ENCODE data around the gene IL1R1.
A peak's percentile ranks its signal among the peaks of the same experiment; 100 is the strongest.
"Not testable (repeated sequence)": the region's sequence is repeated elsewhere in the genome, so short reads cannot be mapped to it uniquely, and the experiment has no call there.

The IL1R1 gene

DNA sequence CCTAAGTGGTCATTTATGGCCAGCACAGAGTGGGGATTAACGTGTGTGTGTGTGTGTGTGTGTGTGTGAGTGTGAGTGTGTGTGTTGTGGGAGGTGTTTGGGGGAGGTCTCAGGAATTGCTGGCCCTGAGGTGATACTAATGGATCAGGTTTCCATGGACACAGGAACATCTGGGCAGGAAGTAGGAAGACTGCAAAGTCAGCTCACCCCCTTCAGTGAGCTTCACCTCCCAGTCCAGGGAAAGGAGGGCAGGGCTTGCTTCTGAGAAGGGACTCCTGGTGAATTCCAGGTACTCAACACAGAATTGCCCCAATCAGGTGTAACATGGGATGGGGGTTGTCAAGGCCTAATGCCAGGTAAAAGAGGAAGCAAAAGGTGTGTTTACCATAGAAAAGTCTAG lies 30.3 kb upstream of the IL1R1 start:
- no peak for DNase-seq

DNA sequence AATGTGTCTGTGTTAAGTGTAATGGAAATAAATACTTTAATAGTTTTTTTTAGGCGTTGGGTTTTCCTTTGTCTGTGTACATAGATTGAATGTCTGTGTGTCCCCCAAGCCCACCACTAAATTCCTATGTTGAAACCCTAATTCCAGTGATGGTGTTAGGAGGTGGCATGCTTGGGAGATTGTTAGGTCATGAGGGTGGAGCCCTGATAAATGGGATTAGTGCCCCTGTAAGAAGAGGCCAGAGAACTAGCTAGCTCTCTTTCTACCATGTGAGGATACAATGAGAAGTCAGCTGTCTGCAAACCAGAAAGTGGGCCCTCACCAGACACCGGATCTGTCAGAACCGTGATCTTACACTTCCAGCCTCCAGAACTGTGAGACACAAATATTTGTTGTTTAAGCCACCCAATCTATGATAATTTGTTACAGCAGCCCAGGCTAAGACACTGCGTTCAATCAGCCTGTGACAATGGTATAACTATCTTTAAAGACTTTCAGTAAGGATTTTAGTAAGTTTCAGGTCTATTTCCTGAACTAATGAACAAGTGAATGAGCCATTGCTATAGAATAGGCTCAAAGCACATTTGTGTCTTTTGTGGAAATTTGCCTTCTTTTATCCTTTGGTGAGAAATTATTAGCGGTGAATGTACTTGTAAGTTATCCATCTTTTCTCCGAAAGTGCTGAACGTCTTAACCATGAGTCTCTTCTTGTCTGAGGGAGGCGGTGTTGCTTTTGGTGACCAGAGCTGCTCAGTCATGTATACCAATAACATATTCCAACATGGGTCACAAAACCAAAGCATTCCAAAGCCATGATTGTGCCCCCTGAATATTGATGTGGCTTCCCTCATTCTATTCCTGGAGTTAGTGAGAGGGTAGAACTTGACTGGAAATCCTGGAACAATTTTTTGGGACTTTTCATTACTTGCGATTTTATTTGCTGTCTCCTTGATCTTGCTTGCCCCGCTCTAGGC lies 29.6 kb upstream of the IL1R1 start:
- no peak for DNase-seq

DNA sequence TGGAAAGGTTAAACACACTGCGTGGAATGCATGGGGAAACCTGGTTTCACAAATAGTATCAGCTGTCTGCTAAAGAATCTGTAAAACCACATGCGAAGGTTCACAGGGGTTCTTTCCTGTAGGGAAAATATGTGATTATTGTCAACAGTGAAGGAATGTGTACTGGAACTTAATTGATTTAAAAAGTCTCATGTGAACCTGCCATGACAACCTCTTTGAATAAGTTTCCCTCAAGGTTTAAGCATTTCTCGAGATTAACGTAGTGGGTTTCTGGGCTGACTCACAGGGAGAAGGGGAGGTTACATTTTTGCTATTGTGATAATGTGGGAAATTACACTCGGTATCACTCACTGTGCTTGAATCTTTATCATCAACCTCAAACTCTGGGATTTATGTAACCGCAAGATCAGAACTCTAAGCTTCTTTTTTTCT lies 28.2 kb upstream of the IL1R1 start:
- peak; percentile 81 for DNase-seq

DNA sequence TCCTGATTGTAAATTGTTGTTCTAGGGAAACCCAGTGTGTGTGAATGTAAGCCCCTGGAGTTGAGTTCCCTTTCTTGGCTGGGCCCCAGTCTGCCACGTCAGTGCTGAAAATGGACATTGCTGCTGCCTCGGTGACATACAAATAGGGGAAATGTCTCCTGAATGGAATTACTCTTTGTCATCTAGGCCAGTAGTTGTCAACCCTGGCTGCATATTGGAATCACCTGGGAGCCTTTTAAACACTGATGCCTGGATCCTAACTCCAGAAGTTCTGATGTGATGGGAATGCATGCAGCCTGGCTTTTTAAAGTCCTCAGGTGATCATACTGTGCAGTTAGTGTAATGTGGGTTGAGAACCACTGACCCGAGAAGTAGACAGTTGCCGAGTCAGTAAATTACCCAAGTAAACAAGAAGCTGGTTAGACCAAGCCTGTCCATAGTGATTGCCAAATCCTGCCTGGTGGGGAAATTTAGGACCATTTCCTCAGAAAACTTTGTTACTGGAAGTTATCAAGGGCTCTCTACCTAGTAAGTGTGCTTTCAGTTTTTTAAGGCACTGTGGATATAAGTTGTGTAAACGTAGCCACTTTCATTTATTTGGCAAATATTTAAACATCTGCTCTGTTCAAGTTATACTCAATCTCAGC lies 27.6 kb upstream of the IL1R1 start:
- no peak for DNase-seq

DNA sequence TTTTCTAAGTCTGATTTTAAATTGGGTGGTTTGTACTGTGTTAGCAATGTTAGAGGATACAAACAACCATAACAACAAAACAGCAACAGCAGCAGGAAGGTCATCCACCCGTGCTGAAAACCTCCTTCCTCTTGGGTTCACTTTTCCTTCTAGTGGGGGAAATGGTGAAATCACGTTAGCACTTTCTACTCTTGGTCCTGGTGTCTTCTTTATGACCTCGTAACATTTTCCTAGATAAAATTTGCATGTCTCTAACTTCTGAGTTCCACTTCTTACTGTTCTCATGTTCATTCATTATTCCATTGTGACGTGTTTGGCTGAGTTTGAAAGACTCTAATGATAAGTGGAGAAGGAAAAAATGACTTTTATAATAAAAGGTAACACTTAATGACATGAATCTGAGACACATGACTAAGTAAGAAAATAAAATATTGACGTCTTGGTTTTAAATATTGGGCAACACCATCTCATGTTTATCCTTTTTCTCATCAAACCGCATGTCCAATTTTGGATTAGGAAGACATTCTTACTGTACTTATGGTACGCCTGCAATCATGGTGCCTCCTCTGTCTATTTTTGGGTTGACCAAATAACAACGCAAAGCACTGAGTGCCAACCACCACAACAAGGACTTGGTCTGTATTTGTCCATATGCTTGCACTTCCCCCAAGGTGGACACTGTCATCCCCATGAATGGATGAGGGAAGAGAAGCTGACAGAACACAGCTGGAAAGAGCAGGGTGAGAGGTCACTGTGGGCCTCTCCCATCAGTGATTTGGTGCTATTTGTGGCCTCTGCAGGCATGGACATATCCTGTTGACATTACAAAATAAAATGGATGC lies 25.7 kb upstream of the IL1R1 start:
- peak; percentile 21 for DNase-seq

DNA sequence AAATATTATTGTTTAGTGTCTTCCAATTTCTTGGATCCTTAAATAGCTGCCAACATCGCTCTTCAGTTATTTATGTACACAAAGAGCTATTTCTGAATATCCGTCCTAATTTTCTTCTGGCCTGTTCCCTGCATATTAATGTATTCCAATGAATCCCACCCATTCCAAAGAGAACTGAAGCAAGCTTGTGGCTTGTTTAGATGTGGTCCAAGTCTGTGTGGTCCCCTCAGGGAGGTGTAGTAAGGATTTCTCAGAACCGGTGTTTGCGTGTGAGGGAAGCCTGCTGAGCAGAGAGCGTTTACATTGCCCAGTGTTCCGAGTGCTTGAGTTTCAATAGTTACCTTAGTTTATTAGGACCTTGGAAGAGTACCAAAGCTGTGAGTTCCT lies 25.1 kb upstream of the IL1R1 start:
- DNase-seq: no peak

DNA sequence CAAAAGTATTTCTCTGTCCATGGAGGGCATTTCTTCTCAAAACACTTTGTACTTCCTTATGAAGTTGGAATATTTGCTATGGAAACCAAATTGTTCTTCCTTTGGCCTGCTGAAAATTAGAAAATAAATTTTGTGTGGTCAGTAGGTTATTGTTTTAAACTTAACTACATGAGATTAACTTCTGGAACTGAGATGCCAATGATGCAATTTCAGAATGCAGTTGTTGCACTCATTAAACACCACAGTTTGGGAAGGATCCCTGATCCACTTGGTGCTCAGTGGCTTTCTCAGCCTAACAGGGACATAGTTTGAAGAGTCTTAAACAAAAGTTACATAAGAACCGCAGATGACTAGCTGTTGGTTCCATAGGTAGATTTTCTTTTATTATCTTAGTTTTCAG lies 23.3 kb upstream of the IL1R1 start:
- DNase-seq: no peak

DNA sequence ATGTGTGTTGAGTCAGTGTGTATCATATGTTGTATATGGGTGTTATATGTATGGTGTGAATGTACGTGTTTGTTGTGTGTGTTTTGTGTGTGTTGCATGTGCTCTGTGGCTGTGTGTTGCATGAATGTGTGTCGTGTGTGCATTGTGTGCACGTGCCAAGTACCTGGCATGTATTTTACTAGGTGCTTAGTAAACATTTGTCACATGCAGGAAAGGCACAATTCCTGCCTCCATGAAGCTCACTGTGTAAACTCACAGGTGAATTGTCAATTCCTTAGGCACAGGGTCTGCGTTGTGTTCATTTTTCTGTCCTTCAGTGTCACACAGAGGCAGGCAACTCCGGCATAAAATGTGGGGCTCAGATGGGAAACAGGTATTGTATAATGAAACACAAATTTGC lies 22.3 kb upstream of the IL1R1 start:
- DNase-seq: no peak

DNA sequence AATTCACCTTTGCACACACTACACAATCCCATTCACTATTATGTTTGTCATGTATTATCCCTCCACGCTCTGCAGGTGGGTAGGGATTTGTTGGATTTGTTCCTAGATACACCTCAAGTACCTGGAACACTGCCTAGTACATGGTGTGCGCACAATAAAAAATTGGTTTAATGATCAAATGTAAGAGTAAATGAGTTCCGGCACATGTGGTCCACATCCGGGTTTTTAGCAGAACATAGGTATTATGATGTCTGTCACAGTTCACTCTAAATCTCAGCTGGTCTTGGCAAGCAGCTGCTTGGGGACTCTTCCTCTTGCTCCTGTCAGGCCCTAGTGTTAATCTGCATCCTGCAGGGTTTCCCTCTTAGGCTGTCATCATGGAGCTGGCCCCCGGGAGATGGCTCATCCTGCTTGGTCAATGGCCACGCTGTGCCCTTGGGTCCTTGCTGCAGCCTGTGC lies 21.8 kb upstream of the IL1R1 start:
- no peak for DNase-seq

DNA sequence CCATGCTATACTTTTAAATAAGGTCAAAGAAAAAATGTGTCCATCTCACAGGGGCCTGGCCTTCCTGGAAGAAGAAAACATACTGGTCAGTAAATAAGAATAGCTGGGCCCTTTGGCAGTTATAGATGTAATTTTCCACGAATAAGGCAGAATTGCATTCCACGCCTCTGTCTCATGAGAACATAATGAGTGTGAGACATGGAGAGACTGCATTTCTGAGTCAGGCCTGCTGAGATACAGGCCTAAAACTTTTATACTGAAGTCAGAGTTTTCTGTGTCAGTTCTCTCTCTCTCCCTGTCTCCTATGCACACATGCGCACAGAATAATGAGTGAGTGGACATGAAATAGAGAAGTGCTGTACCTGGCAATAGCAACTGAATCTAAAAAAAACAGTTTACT lies 20.4 kb upstream of the IL1R1 start:
- no peak for DNase-seq

DNA sequence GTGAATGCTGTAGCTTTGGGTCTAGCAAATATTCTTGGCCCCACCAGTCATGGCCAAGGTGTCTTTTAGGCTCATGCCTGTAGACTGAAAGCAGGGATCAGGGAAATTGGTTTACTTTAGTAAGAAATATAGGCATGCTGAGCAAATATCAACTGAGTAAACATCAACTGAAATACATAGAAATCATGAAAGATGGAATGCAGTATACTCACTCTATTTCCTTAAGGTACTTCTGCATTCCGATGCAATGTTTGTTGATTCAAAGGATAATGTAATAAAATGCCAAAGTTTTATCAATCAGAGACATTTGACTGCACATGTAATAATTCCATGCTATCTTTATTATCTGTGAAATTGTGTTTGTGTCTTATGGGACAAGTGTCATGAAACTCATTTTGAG lies 19.6 kb upstream of the IL1R1 start:
- DNase-seq: no peak

DNA sequence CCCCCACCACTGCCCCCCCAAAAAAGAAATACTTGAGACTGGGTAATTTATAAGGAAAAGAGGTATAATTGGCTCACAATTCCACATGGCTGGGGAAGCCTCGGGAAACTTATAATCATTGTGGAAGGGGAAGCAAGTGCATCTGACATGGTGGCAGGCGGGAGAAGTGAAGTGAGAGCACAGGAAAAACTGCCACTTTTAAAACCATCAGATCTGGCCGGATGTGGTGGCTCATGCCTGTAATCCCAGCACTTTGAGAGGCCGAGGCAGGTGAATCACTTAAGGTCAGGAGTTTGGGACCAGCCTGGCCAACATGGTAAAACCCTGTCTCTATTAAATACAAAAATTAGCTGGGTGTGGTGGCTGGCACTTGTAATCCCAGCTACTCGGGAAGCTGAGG lies 18.1 kb upstream of the IL1R1 start:
- DNase-seq: not testable (repeated sequence)

DNA sequence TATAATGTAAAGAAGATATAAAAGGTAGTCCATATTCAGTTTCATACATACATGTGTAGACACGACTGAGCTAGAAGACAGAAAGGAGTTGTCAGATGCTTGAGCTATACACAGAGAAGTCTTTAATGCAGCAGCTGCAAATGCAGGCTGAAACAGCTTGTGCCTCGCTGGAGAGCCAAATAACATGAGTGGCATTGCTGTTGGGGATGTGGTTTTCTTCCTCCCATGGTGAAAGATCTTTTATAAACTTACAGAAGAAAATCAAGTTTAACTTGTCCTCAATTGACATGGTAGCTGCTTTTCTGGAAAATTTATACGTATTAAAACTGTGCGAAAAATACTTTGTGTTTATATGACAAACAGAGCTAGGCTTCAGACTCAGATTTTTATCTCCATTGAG lies 16.4 kb upstream of the IL1R1 start:
- DNase-seq: no peak

DNA sequence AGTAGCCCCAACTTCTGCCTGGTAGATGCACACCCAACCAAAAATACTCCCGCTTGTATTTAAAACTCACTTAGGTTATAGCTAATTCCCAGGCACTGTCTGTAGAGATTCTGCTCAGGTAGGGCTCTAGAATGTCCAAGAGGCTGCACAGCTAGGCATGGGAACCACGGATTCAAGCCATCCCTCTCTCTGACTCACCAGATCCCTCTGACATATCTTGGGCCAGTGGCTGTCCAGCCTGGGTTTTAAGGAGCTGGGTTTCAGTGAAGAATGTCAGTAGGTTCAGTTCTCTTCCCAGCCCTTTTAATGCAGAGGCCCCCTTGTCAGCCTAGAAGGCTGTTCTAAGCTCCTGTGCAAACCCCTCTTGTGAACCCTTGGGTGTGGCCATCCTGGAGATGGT lies 15.9 kb upstream of the IL1R1 start:
- DNase-seq: no peak

DNA sequence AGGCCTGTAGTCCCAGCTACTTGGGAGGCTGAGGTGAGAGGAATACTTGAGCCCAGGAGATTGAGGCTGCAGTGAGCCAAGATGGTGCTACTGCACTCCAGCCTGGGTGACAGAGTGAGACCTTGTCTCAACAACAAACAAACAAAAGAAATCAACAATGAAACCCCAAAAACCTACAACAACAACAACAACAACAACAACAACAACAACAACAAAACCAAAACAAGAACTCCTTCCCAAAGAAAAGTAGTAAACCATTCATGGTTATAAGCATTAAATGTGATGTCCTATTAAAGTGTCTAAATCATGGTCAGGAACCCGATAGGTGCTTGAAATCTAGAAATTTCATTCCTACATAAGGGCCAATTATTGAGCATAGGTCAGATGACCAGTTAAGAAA lies 13.5 kb upstream of the IL1R1 start:
- DNase-seq: no peak

DNA sequence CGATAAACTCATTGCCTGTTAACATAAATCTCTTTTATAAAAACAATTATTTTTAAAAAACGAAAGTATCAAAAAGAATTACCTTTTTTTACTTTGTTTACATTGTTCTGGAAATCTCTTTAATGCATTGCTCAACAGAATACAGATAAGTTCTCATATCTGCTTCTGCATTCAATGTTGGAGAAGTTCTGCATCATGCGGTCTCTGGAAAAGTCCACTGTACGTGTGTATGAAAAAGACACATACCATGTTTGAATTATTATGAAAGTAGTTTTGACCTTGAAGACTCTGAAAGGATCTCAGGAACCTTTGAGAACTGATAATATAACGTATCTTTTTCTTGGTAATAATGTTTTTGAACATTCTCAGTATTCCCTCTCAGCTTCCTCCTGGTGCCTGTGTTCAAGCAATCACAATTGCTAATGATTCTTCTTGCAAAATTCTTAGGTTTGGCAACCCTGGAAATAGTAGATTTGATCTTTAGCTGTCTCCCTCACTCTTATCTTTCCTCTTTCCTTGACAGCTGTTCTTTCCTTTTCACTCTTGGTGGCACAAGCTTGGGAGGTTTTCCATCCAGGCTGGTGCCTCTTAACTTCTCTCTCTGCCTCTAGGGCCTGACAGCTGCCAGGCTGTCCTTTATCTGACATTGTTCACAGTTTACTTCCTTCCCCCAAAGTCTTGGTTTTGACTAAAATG lies 12.4 kb upstream of the IL1R1 start:
- no peak for DNase-seq

DNA sequence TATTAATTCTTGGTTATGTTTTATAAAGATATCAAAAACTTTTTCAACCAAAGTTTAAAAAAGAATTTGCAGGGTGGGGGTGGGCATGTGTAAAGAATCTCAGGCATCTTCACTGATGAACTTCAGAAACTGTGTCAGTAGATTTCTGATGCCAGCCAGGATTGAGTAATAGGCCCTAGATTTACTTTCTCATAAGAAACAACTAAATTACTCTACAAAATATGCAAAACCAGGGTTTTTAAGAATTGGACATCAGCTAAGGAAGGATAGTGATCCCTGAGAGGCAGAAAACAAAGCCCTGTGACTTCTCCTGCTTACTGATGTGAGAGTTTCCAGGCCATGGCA lies 11.9 kb upstream of the IL1R1 start:
- DNase-seq: no peak

DNA sequence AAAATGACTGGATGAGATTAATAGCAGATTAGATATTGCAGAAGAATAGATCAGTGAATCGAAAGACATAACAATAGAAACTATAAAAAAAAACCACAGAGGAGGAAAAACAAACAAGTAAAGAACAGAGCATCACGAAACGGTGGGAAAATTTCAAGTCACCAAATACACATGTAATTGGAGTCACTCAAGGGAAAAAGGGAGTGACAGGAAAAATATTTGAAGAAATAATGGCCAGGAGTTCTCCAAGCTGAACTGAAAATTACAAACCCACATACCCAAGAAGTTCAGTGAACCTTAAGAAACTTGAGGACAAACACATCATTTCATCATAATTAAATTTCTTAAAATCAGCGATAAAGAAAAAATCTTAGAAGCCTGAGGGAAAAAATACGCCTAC lies 11.0 kb upstream of the IL1R1 start:
- no peak for DNase-seq

DNA sequence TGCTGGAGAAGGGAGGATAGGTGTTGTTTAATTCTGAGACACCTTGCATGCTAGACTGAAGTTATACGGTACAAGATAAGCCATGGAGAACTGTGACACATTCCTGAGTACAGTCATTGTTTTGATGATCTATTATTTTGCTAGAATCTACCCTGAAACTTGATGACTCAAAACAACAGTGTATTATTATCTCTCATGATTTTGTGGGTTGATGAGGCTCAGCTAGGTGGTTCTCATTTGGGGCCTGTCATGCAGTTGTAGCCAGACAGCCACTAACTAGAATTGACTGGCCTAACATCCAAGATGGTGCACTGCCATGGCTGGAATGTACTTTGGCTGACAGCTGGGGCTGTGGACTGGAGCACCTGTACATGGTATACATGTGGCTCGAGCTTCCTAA lies 5.4 kb upstream of the IL1R1 start:
- peak; percentile 85 for DNase-seq

DNA sequence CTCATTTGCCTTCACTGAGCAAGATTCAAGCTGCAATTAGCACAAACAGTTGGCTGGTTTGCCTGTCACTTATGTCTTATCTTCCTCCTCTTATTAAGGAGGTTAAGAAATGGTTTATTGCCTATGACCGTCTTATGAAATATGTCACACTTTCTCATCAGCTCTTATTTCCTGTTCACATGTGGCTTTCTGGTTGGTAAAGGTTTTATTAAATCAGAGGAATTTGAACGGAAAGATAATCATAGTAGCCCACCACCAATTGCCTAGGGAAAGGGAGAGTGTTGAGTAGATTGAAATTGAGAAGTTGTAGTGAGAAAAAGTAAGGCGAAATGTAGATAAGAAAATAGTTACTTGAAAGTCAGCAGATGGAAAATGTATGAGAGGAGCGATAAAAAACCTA lies 4.2 kb upstream of the IL1R1 start:
- peak; percentile 54 for DNase-seq

DNA sequence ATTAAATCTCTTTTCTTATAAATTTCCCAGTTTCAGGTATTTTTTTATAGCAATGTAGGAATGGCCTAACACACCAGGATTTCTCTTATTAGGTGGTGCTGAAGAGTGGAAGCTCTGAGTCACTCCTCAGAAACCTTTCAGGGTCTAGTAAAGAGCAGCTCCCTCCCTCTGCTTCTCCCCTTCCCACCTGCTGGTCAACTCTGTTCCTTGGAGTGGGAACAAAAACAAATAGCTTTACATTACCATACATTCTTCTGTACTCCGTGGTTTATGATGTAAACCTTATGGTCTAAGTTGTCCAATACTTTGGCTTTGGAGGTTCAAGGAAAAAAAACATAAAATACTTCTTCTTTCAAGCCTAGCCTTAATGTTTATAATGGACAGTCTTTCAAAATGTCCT lies 2.7 kb upstream of the IL1R1 start:
- no peak for DNase-seq

DNA sequence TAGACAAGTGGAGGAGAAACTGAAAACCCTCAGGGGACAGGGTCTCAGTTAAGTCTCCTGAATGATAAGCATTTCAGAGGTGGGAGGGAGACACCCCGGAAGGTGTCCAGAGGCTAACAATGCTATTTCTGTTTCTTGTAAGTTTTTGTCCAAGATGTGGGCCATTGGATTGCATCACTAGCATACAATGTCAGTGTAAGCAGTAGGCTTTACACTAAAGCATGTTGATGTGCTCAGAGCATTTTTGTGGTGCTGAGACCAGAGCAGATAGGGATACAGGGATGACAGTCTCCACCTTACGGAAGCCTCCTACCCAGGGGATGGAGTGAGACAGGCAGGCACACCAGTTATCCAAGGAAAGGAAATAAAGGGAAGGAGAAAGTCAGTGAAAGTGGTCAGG lies 2.2 kb upstream of the IL1R1 start:
- no peak for DNase-seq

All from activated CD4-positive, alpha-beta T cell treated with anti-CD3 and anti-CD28 coated beads, Interleukin-2, amount 50 U/mL, for 16 hours (primary cell).